GM12892 (cell line): ENCODE measurements around the gene PSMA2.

Experiments used
- POLR2A ChIP-seq: IDR thresholded peaks from 2 replicates; pipeline ENCODE4 v1.6.1; 2011; ENCODE audit warnings: low read depth, low read length, control low read depth
- POLR2AphosphoS5 ChIP-seq: IDR thresholded peaks from 2 replicates; pipeline ENCODE4 v1.6.1; 2011; ENCODE audit warnings: low read depth, low read length, control low read depth
- TAF1 ChIP-seq: IDR thresholded peaks from 2 replicates; pipeline ENCODE4 v1.6.1; 2011; ENCODE audit warnings: low read depth, mild to moderate bottlenecking, control low read depth, low read length, borderline replicate concordance

GRCh38 chr7:42940985-42941847 is 9.2 kb upstream of the PSMA2 start:
- TF ChIP-seq POLR2A (no peak), POLR2AphosphoS5 (no peak), TAF1 (no peak)
